GM18517 (cell line): ENCODE data around the gene ACAT2.
"Not testable (repeated sequence)": the region's sequence is repeated elsewhere in the genome, so short reads cannot be mapped to it uniquely, and the experiment has no call there.

Source experiments
- ATAC-seq: cut with Tn5 transposase; IDR thresholded peaks from one replicate; pipeline ENCODE4 v1.9.1; 2021; ENCODE audit warnings: mild to moderate bottlenecking, moderate library complexity; ENCODE audit not compliant: unreplicated experiment

Gene ACAT2

DNA sequence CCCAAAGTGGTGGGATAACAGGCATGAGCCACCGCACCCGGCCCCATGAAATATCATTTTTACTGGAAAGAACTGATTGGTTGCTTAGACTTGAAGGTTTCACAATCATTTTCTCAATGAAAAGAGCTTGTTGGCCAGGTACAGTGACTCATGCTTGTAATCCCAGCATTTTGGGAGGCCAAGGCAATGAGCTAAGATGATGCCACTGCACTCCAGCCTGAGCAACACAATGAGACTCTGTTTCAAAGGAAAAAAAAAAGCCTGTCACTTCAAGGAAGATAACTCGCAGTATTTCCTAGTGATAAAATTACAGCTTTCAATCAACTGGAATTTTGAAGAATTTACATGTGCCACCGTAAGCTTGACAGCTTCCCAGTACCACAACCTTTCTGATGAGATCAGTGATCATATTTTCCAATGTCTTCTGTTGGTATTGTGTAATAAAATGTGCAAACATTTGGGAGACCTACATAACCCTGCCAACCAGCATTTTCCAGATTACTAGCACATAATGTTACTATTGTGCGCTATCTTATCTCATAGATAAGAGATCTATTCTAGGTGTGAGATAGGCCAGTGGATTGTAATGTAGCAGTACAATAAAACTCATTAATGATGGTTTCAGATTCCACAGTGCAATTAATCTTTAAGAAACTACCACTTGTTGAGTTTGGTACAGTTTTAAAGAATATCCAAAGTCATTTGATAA lies 45.5 kb downstream of the ACAT2 start:
- ATAC-seq: no peak

DNA sequence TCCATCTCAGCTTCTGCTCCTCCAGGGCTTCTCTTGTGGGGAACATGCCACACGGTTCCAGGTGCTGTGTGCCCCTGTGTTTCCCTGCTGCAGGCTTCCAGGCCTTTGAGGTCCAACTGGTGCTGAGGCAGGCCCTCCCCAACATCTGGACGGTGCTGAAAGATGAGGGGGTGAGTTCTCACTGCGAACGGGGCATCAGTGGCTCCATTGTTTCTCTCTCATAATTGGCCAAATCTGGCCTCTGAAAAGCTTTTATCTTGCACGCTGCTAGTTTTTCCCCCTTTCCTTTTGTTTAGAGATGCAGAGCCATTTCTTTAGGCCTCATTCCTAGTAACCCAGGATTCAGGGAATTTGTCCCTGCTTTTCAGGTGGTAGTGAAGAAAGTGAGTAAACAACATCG lies 46.8 kb downstream of the ACAT2 start:
- ATAC-seq: no peak

DNA sequence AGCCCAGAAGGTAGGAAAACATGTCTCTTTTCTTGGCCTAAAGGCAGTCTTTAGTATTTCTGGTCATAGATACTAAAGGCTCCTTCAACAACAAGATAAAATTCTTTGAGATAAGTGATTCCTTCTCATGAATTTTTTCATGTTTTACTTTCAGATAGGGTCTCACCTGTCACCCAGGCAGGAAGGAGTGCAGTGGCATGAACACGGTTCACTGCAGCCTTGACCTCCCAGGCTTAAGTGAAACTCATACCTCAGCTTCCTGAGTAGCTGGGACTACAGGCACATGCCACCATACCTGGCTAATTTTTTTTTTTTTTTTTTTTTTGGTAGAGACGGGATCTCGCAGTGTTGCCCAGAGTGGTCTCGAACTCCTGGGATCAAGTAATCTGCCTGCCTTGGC lies 47.3 kb downstream of the ACAT2 start:
- no peak for ATAC-seq

DNA sequence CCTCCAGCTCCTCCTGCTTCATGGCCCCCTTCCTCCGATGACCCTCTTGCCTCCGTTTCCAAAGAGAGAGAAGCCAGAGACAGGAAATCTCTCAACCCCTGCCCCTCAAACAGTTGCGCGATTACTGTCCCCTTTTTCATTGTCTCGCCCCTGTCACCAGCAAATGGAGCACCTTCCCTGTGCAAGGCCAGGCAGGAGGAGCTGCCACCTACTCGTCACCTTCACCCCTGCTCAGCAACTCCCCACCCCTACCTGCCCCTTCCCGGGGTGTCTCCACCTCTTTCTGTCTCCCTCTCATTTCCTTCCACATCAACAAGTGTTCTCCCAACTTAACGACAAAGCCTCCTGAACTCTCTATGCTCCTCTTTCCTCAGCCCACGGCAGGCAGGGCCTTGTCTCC lies 51.9 kb downstream of the ACAT2 start:
- ATAC-seq: no peak

DNA sequence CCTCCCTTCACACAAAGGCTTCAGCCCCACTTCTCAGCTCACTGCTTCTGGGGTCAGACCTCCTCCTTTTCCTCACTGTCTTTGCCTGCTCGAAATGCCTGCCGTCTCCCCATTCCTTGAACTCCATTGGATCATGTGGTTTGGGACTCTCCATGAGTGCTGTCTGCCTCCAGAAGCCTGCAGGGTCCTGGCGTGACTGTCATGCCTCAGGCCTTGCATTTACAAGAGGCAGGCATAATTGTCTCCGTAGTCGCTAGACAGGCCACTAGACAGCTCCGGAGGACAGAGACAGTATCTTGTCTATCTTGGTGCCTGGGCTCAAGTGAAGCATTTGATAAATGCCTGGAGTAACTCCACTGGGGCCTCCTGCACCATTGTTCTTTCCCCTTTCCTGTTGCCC lies 53.6 kb downstream of the ACAT2 start:
- ATAC-seq: no peak

DNA sequence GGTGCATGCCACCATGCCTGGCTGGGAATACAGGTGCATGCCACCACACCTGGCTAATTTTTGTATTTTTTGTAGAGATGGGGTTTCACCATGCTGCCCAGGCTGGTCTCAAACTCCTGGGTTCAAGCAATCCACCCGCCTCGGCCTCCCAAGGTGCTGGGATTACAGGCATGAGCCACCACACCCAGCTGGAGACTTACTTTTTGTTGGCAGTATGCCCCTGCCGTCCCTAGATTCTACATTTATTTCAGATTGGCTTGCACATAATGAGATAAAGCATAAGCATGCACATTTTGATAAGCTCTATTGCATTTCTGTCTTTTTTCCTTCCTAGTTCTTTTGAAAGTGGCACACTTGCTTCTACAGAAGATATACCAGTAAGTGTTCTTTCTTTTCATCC lies 54.9 kb downstream of the ACAT2 start:
- ATAC-seq: not testable (repeated sequence)

DNA sequence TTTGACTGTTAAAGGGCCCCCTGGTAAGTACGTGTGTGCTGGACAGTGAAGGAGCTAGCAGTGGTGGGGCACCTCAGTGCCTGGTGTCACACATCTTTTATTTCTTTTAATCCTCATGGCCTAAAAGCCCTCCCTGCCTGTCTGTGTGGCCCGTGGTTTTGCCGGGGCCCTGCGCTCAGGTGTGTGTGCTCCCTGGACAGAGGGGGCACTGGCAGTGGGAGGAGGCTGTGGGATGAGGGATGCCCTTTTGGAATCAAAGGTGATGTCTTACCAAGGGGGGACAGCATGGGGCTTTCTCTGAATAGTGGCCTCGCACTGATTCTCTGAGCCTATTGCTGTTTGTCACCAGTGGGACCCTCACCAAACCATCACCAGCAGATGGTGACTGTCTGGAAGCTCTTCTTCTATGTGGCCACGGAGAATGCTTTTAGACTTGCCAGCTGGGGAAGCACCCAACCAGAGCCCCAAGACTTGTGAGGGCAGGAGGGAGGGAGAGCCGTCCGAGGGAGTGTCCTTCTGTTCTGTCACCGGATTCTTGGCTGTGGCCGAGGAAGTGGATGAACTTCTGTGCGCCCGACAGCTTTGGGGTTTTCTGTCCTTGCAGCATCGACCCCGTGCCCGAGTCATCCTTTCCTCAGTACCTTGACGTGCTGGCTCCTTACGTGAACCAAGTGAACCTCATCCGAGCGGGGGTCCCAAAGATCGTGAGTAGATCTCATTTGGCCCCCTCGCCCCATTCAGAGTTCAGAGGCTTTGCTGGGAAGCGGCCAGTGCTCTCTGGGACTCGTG lies 56.3 kb downstream of the ACAT2 start:
- ATAC-seq: no peak

DNA sequence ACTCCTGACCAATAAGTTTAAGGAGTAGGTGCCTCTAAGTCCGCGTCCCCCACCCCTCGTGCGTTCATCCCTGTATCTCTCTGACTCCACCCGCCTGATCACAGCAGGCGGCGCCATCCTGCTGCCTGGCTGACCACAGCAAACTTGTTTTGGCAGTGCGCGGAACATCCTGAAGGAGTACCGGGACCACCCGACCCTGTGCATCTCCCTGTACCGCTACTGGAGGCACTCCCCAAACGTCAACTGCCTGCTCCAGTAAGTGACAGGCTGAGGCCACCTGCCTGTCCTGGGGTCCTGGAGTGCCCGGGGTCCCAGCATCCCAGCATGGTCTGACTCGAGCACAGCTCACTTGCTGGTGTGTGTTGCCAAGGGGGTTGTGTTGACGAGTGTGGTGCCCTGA lies 57.3 kb downstream of the ACAT2 start:
- no peak for ATAC-seq

DNA sequence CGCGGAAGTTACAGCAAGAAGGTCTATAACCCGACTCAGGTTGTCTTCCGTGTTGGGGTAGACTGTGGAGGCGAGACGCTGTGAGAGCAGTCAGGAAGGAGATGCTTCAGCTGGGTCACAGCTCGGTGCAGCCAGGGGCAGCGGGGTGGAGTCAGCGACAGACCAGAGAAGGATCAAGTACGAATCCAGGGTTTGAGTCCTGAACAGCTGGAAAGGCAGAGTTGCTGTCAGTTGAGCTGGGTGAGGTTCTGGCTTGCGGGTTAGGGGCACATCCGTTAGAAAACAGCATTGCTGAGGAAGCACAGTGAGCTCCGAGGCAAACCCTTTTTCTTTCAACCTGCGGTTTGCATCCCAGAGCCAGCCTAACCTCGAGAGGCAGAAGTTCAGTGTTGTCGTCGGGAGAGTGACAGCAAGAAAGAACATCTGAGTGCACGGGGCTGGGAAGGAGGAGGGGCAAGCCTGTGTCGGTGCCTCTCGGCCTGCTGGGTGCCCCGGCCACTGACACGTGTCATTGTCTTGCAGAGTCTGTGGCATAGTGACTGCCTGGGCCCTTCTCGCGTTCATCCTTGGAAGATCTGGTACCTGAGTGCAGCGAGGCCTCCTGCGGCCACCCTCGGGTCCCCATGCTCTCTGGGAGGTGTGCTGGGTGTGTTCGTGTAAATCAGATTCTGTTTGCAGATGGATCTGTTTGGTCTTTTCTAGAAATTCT lies 58.2 kb downstream of the ACAT2 start:
- no peak for ATAC-seq

DNA sequence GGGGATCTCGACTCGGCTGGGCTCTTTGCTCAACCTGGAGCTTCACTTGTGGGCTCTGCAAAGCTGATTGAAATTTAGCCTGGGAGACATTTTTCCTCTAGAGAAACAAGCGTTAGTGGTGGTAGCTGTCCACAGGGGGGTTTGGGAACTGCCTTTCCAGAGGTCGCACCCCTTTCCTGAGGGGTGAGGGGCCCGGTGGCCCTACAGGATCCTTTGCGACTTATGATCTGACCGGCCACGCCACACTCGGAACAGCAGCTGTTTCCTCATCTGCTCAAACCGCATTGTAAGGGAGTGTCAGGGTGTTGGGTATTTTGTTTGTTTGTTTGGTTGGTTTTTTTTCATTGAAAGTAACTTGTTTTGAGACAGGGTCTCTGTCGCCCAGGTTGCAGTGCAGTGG lies 59.3 kb downstream of the ACAT2 start:
- no peak for ATAC-seq

DNA sequence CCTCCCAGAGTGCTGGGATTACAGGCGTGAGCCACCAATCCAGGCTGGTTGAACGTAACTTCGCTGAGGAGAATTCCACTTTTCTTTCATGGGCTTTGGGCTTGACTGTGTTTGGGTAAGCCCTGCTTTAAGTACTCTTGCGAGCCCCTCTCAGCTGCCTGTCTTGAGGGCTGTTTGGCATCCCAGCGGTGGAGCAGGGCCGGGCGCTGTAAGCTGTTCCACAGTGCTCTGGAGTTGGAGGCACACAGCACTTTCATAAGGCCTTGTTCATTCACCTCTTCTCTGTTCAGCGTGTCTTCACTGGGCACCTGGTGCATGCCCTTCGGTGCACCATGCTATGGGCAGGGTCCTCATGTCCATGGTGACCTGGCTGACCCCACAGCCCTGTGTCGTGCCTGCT lies 59.9 kb downstream of the ACAT2 start:
- ATAC-seq: no peak

DNA sequence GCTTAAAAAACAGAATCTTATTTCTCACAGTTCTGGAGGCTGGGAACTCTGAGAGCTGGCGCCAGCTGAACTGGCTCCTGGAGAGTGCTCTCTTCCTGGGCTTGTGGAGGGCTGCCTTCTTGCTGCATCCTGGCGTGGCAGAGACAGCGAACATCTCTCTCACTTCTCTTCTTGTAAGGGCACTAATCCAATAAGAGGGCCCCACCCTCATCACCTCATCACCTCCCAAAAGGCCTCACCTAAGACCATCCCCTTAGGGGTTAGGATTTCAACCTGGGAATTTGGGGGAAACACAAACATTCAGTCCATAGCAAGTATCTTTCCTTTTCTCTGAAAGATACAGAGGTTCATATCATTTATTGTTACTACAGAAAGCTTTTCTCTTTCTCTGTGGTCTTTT lies 62.1 kb downstream of the ACAT2 start:
- ATAC-seq: no peak

DNA sequence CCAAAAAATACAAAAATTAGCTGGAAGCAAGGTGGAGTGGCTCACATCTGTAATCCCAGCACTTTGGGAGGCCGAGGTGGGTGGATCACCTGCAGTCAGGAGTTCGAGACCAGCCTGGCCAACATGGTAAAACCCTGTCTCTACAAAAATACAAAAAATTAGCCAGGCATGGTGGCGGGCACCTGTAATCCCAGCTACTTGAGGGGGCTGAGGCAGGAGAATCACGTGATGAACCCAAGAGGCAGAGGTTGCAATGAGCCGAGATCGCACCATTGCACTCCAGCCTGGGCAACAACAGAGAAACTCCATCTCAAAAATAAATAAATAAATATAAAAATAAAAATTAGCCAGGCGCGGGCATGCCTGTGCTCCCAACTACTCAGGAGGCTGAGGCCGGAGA lies 62.8 kb downstream of the ACAT2 start:
- ATAC-seq: not testable (repeated sequence)

DNA sequence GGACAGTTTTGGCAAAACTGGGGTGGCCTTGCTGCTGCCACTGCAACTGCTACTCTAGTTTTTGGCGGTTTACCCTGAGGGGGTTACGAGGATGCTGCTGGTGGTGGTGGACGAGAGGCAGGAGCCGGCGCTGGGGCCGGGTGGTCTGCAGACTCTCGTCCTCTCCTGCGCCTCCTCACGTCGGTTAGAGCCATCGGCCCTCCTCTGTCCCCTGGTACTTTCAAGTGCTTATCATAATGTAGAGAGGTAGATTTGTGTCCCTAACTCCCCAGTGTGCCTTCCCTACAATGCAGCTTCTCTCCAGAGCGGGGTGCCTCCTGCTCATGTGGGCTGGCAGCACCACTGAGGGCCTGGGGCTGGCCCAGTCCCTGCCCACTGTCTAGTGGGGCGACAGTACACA lies 64.2 kb downstream of the ACAT2 start:
- ATAC-seq: no peak

DNA sequence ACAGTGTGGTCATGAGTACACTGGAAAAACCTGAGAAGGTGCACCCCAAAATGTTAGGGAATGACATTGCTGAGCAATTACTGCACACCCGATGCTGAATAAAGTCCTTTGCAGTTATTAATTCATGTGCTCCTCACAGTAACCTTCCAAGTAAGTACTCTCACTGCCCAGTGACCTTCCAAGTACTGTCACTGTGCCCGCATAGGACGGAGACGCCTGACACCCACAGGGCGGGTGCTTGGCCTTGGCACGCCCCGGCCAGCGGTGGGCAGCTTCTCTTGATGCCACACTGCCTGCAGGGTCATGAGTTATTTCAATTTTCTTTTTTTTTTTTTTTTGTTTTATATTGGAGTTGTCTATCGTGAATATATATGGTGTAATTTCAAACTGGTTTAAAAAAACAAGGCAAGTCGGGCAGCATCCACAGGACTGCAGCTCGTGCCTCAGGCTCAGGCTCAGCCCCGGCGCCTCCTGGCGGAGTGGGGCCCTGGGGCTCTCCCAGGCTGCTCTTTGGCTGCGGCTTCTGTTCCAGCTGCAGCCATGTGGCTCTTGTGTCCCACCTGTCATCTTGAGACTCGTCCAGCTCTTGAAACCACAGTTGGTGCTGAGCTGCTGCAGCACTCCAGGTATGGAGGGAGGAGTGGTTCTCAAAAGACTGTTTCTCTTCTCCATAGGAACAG lies 65.3 kb downstream of the ACAT2 start:
- ATAC-seq: no peak

DNA sequence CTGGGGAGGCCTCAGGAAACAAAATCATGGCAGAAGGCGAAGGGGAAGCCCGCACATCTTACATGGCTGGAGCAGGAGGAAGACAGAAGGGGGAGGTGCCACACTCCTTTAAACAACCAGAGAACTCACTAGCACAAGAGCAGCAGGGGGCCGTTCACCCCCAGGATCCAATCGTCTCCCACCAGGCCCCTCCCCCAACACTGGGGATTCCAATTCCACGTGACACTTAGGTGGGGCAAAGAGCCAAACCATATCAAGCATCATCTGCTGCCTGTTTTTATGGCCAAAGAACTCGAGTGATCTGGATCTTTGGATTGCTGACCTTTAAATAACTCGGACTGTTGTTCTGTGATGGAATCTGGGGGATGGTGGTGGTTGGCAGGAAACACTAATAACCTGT lies 66.2 kb downstream of the ACAT2 start:
- no peak for ATAC-seq
